C4-2B (cell line): ENCODE measurements around the gene ZNF219.

Experiments
- ZFX ChIP-seq: fragments of 450-650 bp; IDR thresholded peaks from 2 replicates; pipeline ENCODE4 v1.6.1; 2017
- TF ChIP-seq, protein P1 (sequence below): fragments of 450-650 bp; conservative IDR thresholded peaks from 2 replicates; pipeline ENCODE4 v1.5.1; 2017; ENCODE audit warnings: mild to moderate bottlenecking

DNA sequence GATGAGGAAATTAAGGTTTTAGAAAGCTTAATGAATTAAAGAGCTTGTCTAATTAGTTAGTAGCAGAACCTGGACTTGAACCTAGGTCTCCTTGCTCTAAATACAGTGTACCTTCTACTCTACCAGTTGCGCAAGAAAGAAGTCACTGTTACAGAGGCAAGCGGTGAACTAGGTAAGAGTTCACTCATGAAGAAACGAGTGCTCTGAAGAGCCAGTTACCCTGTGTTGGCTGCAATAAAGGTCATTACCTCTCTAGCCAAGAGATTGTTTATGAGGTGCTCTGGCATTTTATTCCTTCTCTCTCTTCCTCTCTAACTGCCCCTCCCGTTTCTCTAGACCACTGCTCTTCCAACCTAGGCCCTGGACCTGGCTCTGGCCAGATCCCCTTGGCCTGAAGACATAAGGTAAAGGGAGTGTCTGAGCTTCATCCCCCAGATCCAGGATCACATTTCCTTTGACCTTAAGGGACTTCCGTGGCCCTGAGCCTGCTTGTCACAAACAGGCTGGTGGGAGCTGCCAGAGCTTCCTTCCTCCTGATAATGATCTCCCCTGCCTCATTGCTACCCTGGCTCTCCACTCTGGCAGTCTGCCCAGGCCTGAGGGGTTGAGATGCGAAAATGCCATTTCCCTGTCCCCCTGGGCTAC is 54.4 kb downstream of the ZNF219 start:
- TF ChIP-seq, protein P1, sequence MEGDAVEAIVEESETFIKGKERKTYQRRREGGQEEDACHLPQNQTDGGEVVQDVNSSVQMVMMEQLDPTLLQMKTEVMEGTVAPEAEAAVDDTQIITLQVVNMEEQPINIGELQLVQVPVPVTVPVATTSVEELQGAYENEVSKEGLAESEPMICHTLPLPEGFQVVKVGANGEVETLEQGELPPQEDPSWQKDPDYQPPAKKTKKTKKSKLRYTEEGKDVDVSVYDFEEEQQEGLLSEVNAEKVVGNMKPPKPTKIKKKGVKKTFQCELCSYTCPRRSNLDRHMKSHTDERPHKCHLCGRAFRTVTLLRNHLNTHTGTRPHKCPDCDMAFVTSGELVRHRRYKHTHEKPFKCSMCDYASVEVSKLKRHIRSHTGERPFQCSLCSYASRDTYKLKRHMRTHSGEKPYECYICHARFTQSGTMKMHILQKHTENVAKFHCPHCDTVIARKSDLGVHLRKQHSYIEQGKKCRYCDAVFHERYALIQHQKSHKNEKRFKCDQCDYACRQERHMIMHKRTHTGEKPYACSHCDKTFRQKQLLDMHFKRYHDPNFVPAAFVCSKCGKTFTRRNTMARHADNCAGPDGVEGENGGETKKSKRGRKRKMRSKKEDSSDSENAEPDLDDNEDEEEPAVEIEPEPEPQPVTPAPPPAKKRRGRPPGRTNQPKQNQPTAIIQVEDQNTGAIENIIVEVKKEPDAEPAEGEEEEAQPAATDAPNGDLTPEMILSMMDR = no peak
- no peak for TF ChIP-seq ZFX
